Panc1 (cell line): Measurements from ENCODE around the gene CLSTN2. TPM values are rescaled to one million over a fixed set of nuclear protein-coding genes. Genes with fewer than 3 reads are reported as not detected.

ENCODE experiments used
- ATAC-seq: fragments of 200-7000 bp; cut with Tn5 transposase; 2 replicates; pipeline ENCODE4 v1.9.1; 2020; ENCODE audit warnings: mild to moderate bottlenecking, moderate library complexity
- BruUV-seq: library from RNA; stranded (reverse); fragments of 400-500 nt; replicated peaks from 2 replicates; lab custom pipeline; 2021; lab: Mats Ljungman, UMichigan
- CTCF ChIA-PET: fragments of 300-600 bp; sonication (Branson Sonifier 250); formaldehyde crosslinking; loops from one replicate; lab custom pipeline; 2022; ENCODE audit warnings: antibody characterized with exemption; lab: Charles Lee
- POLR2A ChIA-PET: fragments of 300-600 bp; sonication (Branson Sonifier 250); formaldehyde crosslinking; loops from one replicate; lab custom pipeline; 2022; ENCODE audit warnings: antibody characterized with exemption; lab: Charles Lee
- DNase-seq: peaks from one replicate; pipeline ENCODE4 v3.0.0-alpha.2; 2010; ENCODE audit warnings: low read depth, low spot score
- H3K27ac ChIP-seq: 2 replicates; pipeline ENCODE4 v1.5.1; 2011; ENCODE audit warnings: mild to moderate bottlenecking, low read length, inconsistent platforms
- H3K27me3 ChIP-seq: fragments of 200-500 bp; sonication (Bioruptor generic); 2 replicates; pipeline ENCODE4 v1.6.0; 2014; ENCODE audit warnings: low read length, inconsistent platforms; ENCODE audit not compliant: control insufficient read depth, insufficient read depth
- H3K36me3 ChIP-seq: fragments of 200-500 bp; sonication (Bioruptor generic); 2 replicates; pipeline ENCODE4 v1.5.1; 2014; ENCODE audit warnings: inconsistent platforms, mild to moderate bottlenecking, low read length, moderate library complexity; ENCODE audit not compliant: control insufficient read depth, insufficient read depth
- H3K4me1 ChIP-seq: 2 replicates; pipeline ENCODE4 v1.5.1; 2011; ENCODE audit warnings: inconsistent platforms, mild to moderate bottlenecking, low read length, moderate library complexity; ENCODE audit not compliant: control insufficient read depth, insufficient read depth
- H3K4me3 ChIP-seq, 2 experiments: 2 replicates each; pipeline ENCODE4 v1.5.1; 2011 to 2012; ENCODE audit warnings: low read depth in 2 of 2, low read length in 2 of 2, mild to moderate bottlenecking in 2 of 2, inconsistent platforms in 1 of 2, moderate library complexity in 1 of 2
- H3K9me3 ChIP-seq: fragments of 200-500 bp; sonication (Bioruptor generic); 2 replicates; pipeline ENCODE4 v1.5.1; 2014; ENCODE audit warnings: low read depth, mild to moderate bottlenecking, inconsistent platforms, low read length, moderate library complexity; ENCODE audit not compliant: control insufficient read depth, insufficient read depth
- CTCF ChIP-seq: fragments of 450-650 bp; IDR thresholded peaks from 2 replicates; pipeline ENCODE4 v1.5.1; 2017; ENCODE audit warnings: mild to moderate bottlenecking
- POLR2AphosphoS5 ChIP-seq: IDR thresholded peaks from 2 replicates; pipeline ENCODE4 v1.6.1; 2012; ENCODE audit warnings: mild to moderate bottlenecking, low read depth, low read length, moderate library complexity
- REST ChIP-seq, 2 experiments: IDR thresholded peaks; 2 replicates each; pipeline ENCODE4 v1.6.1; 2011 to 2012; ENCODE audit warnings: low read depth in 2 of 2, control low read depth in 1 of 2, low read length in 1 of 2, mild to moderate bottlenecking in 1 of 2, moderate library complexity in 1 of 2; ENCODE audit not compliant: insufficient read depth in 1 of 2
- SIN3A ChIP-seq: IDR thresholded peaks from 2 replicates; pipeline ENCODE4 v1.6.1; 2012; ENCODE audit warnings: low read depth, mild to moderate bottlenecking, low read length, moderate library complexity, borderline replicate concordance; ENCODE audit not compliant: insufficient read depth
- TCF7L2 ChIP-seq: IDR thresholded peaks from 2 replicates; pipeline ENCODE4 v1.6.1; 2011; ENCODE audit warnings: mild to moderate bottlenecking, low read depth, low read length, inconsistent platforms
- in situ Hi-C: cut with HindIII; loops from 2 replicates; pipeline ENCODE4 v1.10.0; 2016; ENCODE audit warnings: low sequenced_read_pairs, low pct_unique_long_range_greater_than_20kb
- intact Hi-C: fragments of 100-400 bp; cut with micrococcal nuclease; formaldehyde crosslinking; loops from one replicate; pipeline ENCODE4 v1.10.0; 2022; ENCODE audit not compliant: unreplicated experiment
- total RNA-seq: library from RNA; stranded (reverse); gene quantifications from one replicate; pipeline ENCODE4 v1.2.1, GENCODE V29; 2021; ENCODE audit not compliant: unreplicated experiment

CLSTN2 gene
- total RNA-seq, 1 experiment from 2014 or later: 0.03 TPM

DNA sequence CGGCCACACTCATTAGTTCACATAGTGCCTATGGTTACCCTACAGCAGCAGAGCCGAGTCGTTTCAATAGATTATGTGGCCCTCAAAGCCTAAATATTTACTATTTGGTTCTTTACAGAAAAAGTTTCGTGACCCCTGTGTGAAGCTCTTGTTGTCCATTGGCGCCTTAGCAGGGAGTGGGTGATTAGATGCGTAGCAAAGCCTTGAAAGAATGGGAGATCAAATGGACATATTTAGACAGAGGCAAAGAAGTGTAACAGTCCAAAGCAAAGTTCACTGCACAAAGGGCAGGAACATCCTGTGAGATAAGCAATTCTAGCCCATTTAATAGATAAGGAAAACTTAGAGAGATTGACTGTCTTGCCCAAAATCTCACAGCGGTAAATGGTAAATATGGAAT is 495.5 kb downstream of the CLSTN2 start:
- ATAC-seq (no peak), DNase-seq (no peak)
- ChIA-PET CTCF (no interaction called here), POLR2A (no interaction called here)
- intact Hi-C loops: no loop called here
- BruUV-seq: no TSS peak
- no peaks in the 10 kb centered on the region for H3K4me1 ChIP-seq
- TF ChIP-seq REST (IDR thresholded peaks at IDR 0.05; ENCODE audit: insufficient read depth in 1 of 2, low read depth in 2 of 2, low read length in 1 of 2): no peak
- no peak for TF ChIP-seq CTCF
- TF ChIP-seq TCF7L2: no peak
- no peak for TF ChIP-seq SIN3A
- TF ChIP-seq POLR2AphosphoS5: no peak
- H3K27me3 ChIP-seq: peaks cover 4% of the 10 kb centered on the region; the same call in 1 of the 2 replicates
- in situ Hi-C loops: no loop called here
- no peak overlapping the region for H3K4me3 ChIP-seq
- no peak overlapping the region for H3K27ac ChIP-seq
- H3K9me3 ChIP-seq: no peaks in the 10 kb centered on the region
- H3K36me3 ChIP-seq: no peaks in the 10 kb centered on the region

- Histone ChIP-seq H3K36me3 (no peaks in the 10 kb centered on the region), H3K4me1 (no peaks in the 10 kb centered on the region), H3K9me3 (no peaks in the 10 kb centered on the region), H3K27ac (no peak overlapping the region), H3K4me3 (no peak overlapping the region), H3K27me3 (peaks cover 4% of the 10 kb centered on the region; the same call in 1 of the 2 replicates)
- in situ Hi-C loops: no loop called here
- ATAC-seq (no peak), DNase-seq (no peak)
- no TSS peak for BruUV-seq
- intact Hi-C loops: no loop called here
- ChIA-PET CTCF (no interaction called here), POLR2A (no interaction called here)
- no peak for TF ChIP-seq SIN3A
- TF ChIP-seq POLR2AphosphoS5: no peak
- TF ChIP-seq TCF7L2: no peak
- no peak for TF ChIP-seq CTCF
- no peak for TF ChIP-seq REST (IDR thresholded peaks at IDR 0.05; ENCODE audit: insufficient read depth in 1 of 2, low read depth in 2 of 2, low read length in 1 of 2)
Measured at GRCh38 chr3:140432229-140432669, 497.3 kb downstream of the CLSTN2 start.
